ENCODE results near the gene PMEPA1.

DNA sequence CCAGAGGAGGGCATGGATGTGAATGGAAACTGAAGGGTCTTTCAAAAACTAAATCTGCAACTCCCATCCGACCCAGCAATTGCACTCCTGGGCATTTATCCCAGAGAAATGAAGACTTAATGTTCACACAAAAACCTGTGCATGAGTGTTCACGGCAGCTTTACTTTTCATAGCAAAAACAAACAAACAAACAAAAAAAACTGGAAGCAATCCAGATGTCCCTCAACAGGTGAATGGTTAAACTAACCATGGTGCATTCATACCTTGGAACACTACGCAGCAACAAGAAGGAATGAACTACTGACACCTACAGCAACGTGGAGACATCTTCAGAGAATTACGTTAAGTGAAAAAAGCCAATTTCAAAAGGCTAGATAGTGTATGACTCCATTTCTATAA is 32.2 kb downstream of the PMEPA1 start:
- TF ChIP-seq, protein P1, sequence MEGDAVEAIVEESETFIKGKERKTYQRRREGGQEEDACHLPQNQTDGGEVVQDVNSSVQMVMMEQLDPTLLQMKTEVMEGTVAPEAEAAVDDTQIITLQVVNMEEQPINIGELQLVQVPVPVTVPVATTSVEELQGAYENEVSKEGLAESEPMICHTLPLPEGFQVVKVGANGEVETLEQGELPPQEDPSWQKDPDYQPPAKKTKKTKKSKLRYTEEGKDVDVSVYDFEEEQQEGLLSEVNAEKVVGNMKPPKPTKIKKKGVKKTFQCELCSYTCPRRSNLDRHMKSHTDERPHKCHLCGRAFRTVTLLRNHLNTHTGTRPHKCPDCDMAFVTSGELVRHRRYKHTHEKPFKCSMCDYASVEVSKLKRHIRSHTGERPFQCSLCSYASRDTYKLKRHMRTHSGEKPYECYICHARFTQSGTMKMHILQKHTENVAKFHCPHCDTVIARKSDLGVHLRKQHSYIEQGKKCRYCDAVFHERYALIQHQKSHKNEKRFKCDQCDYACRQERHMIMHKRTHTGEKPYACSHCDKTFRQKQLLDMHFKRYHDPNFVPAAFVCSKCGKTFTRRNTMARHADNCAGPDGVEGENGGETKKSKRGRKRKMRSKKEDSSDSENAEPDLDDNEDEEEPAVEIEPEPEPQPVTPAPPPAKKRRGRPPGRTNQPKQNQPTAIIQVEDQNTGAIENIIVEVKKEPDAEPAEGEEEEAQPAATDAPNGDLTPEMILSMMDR (IDR thresholded peaks at IDR 0.05; ENCODE audit: low read depth, low read length) = no peak
- 0 out of 2 replicates have a peak, but pooled peaks have one; percentile 30 for TF ChIP-seq EZH2phosphoT487 (IDR thresholded peaks at IDR 0.05; ENCODE audit: low read depth)

Data from OCI-LY3 (cell line).